C4-2B (cell line): ENCODE results near the gene CFAP77.

Experiments
- ZFX ChIP-seq: fragments of 450-650 bp; IDR thresholded peaks from 2 replicates; pipeline ENCODE4 v1.6.1; 2017
- TF ChIP-seq, protein P1 (sequence below): fragments of 450-650 bp; conservative IDR thresholded peaks from 2 replicates; pipeline ENCODE4 v1.5.1; 2017; ENCODE audit warnings: mild to moderate bottlenecking

DNA sequence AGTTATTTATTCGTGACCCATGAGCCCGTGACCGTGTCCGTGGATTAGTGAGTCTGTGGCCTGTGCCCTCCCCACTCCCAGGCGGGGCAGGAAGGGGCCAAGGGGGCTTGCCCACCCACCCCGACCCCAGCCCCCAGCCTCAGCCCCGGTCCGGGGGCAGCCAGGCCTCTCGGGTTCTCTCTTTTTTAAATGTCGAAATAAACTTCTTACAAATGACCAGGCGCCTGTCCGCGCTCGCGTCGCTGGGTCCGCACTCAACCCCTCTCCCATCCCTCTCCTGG, 180.0 kb downstream of the CFAP77 start:
- TF ChIP-seq, protein P1, sequence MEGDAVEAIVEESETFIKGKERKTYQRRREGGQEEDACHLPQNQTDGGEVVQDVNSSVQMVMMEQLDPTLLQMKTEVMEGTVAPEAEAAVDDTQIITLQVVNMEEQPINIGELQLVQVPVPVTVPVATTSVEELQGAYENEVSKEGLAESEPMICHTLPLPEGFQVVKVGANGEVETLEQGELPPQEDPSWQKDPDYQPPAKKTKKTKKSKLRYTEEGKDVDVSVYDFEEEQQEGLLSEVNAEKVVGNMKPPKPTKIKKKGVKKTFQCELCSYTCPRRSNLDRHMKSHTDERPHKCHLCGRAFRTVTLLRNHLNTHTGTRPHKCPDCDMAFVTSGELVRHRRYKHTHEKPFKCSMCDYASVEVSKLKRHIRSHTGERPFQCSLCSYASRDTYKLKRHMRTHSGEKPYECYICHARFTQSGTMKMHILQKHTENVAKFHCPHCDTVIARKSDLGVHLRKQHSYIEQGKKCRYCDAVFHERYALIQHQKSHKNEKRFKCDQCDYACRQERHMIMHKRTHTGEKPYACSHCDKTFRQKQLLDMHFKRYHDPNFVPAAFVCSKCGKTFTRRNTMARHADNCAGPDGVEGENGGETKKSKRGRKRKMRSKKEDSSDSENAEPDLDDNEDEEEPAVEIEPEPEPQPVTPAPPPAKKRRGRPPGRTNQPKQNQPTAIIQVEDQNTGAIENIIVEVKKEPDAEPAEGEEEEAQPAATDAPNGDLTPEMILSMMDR = no peak
- no peak for TF ChIP-seq ZFX
